HG03558 (cell line): ENCODE measurements around the gene DOCK9.

ENCODE experiments used
- ATAC-seq: cut with Tn5 transposase; IDR thresholded peaks from one replicate; pipeline ENCODE4 v1.9.1; 2021; ENCODE audit warnings: moderate number of reproducible peaks; ENCODE audit not compliant: unreplicated experiment; ENCODE audit errors: extremely low read depth

The DOCK9 gene

DNA sequence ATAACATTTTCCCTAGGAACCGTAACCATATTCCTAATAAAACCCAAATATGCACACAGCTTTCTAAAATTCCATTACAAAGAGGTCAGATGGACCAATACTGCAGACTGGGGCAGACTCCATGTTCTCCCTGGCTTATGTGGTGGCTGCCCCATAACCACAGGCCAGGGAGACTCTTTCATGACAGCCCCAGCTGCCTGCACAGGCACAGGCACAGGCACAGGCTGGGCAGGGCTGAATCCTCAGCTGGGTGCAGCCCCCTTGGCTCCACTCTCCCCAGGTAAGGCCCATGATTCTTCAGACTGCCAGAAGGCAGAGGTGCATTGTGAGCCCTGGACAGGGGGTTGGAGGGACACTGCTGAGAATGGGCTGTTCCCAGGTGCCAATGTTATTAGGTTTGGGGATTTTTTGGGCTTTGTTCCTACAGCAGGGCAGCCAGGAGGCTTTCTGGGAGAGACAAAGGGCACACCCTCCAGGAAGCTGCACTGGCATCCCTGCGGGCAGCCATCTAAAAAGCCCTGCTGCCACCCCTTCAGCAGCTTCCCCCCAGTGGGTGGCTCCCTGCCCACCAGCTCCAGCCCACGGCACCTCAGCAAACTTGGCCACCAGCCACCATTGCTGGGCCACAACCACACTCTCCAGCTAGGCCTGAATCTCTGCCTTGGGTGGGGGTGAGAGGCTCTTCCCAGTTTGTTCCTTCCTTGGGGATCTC, 20.0 kb downstream of the DOCK9 start:
- ATAC-seq, result no peak

- no peak for ATAC-seq
Observed at GRCh38 chr13:98955336-98955735, 22.5 kb downstream of the DOCK9 start.

- ATAC-seq, result no peak
Observed at GRCh38 chr13:98954313-98954712, 23.6 kb downstream of the DOCK9 start.

DNA sequence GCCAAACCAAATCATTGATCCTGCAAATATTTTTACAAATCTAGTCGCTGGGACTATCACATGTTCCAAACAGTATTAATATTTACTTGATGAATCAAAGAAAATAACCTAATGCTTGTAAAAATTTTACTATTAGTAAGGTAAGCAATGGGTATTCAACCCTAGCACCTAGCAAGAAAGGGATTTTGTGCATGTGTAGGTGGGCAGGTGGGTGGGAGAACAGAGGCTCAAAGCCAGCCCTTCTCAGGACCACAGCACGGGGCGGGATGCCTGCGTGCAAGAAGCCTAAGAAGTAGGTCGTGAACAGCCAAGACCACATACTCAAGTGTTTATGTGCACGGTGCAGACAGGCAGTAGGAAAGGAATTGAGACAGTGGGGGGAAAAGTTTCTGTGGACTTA, 26.6 kb downstream of the DOCK9 start:
- no peak for ATAC-seq

- ATAC-seq, result no peak
Observed at GRCh38 chr13:98950705-98951104, 27.2 kb downstream of the DOCK9 start.

GRCh38 chr13:98947925-98948324, 29.9 kb downstream of the DOCK9 start:
- ATAC-seq, result no peak

GRCh38 chr13:98945863-98946605, 31.8 kb downstream of the DOCK9 start:
- no peak for ATAC-seq

GRCh38 chr13:98944336-98944735, 33.5 kb downstream of the DOCK9 start:
- no peak for ATAC-seq

GRCh38 chr13:98942997-98943396, 34.9 kb downstream of the DOCK9 start:
- no peak for ATAC-seq

DNA sequence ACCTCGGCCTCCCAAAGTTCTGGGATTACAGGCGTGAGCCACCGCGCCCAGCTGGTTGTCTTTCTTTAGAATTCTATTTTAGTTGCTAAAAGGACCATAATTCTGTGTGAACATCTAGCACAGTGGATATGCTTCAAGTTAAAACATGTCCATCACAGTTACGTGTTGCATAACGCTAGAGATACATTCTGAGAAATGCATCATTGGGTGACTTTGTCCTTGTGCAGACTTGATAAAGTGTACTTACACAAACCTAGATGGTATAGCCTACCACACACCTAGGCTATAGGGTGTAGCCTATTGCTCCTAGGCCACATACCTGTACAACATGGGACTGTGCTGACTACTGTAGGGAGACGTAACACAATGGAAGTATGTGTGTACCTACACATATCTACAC, 35.4 kb downstream of the DOCK9 start:
- no peak for ATAC-seq

DNA sequence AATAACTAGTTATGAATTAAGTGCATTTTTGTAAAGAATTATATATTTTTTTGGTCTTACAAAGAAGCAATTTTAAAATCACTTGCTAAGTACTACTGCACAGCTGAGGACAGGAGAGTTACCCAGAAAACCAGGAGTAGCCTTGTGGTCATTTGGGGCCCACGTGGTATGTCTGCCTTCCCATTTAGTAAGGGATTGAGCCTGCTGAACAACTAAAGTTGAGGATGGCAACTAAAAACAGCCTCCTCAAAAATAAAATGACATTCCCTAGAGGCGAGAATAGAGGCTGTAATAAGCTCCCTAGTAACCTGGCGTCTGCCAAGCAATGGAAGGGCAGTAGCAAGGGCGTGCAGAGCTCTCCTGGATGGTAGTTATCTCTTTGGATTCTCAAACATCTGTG, 36.3 kb downstream of the DOCK9 start:
- ATAC-seq, result no peak

GRCh38 chr13:98941126-98941525, 36.7 kb downstream of the DOCK9 start:
- no peak for ATAC-seq

- no peak for ATAC-seq
Observed at GRCh38 chr13:98940325-98941001, 37.4 kb downstream of the DOCK9 start.

GRCh38 chr13:98939660-98940191, 38.1 kb downstream of the DOCK9 start:
- no peak for ATAC-seq

DNA sequence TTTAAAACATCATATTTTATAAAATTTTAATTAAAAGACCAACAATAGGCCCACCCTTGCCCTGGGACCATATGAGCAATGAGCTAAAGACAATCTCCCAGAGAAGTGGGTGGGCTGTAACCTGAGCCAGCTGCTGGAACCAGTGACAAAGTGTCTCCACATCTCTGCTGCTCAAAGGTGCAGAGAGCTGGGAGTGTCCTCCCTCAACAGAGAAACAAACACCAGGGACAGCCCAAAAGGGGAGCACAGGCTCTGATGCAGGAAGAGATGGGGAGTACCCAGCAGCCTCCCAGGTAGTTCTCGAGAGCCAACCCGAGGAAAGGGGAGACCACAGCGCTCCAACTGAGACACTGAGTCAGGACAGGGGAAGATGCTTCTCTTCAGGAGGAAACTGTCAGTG, 39.1 kb downstream of the DOCK9 start:
- ATAC-seq, result no peak

GRCh38 chr13:98937911-98938381, 39.9 kb downstream of the DOCK9 start:
- no peak for ATAC-seq

DNA sequence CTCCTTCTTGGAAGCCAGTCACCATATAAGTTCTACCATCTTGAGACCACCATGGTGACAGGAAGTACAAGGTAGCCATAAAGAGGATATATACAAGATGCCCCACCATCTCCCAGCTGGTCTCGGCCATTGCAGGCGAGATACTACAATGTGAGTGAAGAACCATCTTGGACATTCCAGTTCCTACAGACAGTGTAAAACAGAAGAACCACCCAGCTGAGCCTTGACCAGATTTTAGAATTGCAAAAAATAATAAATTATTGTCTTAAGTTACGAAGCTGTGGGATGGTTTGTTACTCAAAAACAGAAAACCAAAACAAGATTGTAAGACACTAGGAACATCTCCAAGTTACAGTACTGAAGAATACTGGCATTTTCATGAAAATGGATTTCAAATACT, 43.6 kb downstream of the DOCK9 start:
- no peak for ATAC-seq

DNA sequence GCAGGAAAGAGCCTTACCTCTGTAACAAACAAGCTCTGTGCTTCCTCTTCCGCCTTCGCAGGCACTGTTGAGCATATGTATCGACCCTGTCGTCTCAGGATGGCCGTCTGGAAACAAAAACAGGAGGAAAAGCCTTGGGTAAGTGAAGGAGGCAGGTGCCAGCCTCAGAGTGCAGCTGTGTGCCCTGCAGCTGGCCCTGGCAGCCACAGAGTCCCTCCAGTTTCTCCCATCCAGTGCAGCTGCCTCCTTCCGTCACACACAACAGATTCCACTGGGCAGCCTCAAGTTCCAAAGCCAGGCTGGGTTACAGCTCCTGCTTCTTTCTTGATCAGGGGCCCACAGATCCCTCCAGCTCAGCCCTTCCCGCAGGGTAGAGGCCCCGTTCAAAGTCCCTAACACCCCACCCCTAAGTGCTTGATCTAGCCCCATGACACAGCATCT, 47.7 kb downstream of the DOCK9 start:
- ATAC-seq, result no peak

GRCh38 chr13:98927951-98928927, 49.6 kb downstream of the DOCK9 start:
- no peak for ATAC-seq

- no peak for ATAC-seq
Observed at GRCh38 chr13:98925949-98926348, 51.9 kb downstream of the DOCK9 start.
